GM12878 (cell line): ENCODE measurements around the gene CRYGS. TPM values are rescaled to one million over a fixed set of nuclear protein-coding genes. Genes with fewer than 3 reads are reported as not detected.

ENCODE experiments used
- ATAC-seq: fragments of 200-7000 bp; cut with Tn5 transposase; 3 replicates; pipeline ENCODE4 v1.9.1; 2020; ENCODE audit warnings: mild to moderate bottlenecking, moderate library complexity
- BruUV-seq: library from RNA; stranded (reverse); fragments of 400-500 nt; replicated peaks from 2 replicates; lab custom pipeline; 2021; lab: Mats Ljungman, UMichigan
- CTCF ChIA-PET: fragments of 300-600 bp; sonication (Branson Sonifier 250); formaldehyde crosslinking; extraction: SDS; loops from one replicate; lab custom pipeline; 2021; ENCODE audit warnings: inconsistent platforms; lab: Yijun Ruan, JAX
- POLR2A ChIA-PET: fragments of 350-600 bp; formaldehyde crosslinking; extraction: SDS; loops from one replicate; lab custom pipeline; 2021; ENCODE audit warnings: inconsistent platforms; lab: Charles Lee
- RAD21 ChIA-PET: fragments of 300-600 bp; sonication (Branson Sonifier 250); formaldehyde crosslinking; loops from one replicate; lab custom pipeline; 2023; ENCODE audit warnings: antibody characterized with exemption; ENCODE audit not compliant: unreplicated experiment; lab: Charles Lee
- SMC1A ChIA-PET: fragments of 300-600 bp; sonication (Branson Sonifier 250); formaldehyde crosslinking; loops from one replicate; lab custom pipeline; 2023; ENCODE audit not compliant: unreplicated experiment, uncharacterized antibody; lab: Charles Lee
- DNase-seq: peaks from one replicate; pipeline ENCODE4 v3.0.0-alpha.2; 2011; ENCODE audit warnings: low read depth, low spot score
- FAIRE-seq: peaks from 3 replicates; lab custom pipeline; 2011; peaks lifted over from hg19 to GRCh38; lab: Jason Lieb, UNC
- H2AFZ ChIP-seq: 2 replicates; pipeline ENCODE4 v1.6.0; 2011; ENCODE audit warnings: low read depth, low read length, control low read depth; ENCODE audit not compliant: control insufficient read depth
- H3K27ac ChIP-seq: 2 replicates; pipeline ENCODE4 v1.5.1; 2011; ENCODE audit warnings: control low read depth; ENCODE audit not compliant: control insufficient read depth, insufficient read depth
- H3K27me3 ChIP-seq, 2 experiments: replicated peaks in 1 of 2; 2 replicates each; pipeline versions ENCODE4 v1.6.0 to v1.6.1; 2011; ENCODE audit warnings: low read length in 1 of 2; ENCODE audit not compliant: control insufficient read depth in 2 of 2, insufficient read depth in 2 of 2
- H3K36me3 ChIP-seq, 2 experiments: 2 replicates each; pipeline ENCODE4 v1.5.1; 2011; ENCODE audit warnings: low read length in 1 of 2; ENCODE audit not compliant: control insufficient read depth in 2 of 2, insufficient read depth in 2 of 2
- H3K4me1 ChIP-seq: 2 replicates; pipeline ENCODE4 v1.6.1; 2011; ENCODE audit warnings: mild to moderate bottlenecking, low read length, moderate library complexity, mixed read lengths; ENCODE audit not compliant: control insufficient read depth, insufficient read depth
- H3K4me2 ChIP-seq: 2 replicates; pipeline ENCODE4 v1.6.0; 2011; ENCODE audit warnings: control low read depth; ENCODE audit not compliant: control insufficient read depth, insufficient read depth
- H3K4me3 ChIP-seq: fragments of 200-600 bp; sonication (generic); 2 replicates; pipeline ENCODE4 v1.5.1; 2016
- H3K79me2 ChIP-seq: 2 replicates; pipeline ENCODE4 v1.6.0; 2011; ENCODE audit warnings: low read length; ENCODE audit not compliant: control insufficient read depth, insufficient read depth
- H3K9ac ChIP-seq: 2 replicates; pipeline ENCODE4 v1.8.0; 2011; ENCODE audit warnings: low read length, control low read depth, mixed read lengths; ENCODE audit not compliant: control insufficient read depth, insufficient read depth
- H3K9me3 ChIP-seq: replicated peaks from 3 replicates; pipeline ENCODE4 v1.5.1; 2011; ENCODE audit warnings: mild to moderate bottlenecking, low read length; ENCODE audit not compliant: control insufficient read depth, insufficient read depth
- H4K20me1 ChIP-seq: 2 replicates; pipeline ENCODE4 v1.6.0; 2011; ENCODE audit not compliant: control insufficient read depth, insufficient read depth
- ATF3 ChIP-seq: IDR thresholded peaks from 2 replicates; pipeline ENCODE4 v1.6.1; 2011; ENCODE audit warnings: low read depth, mild to moderate bottlenecking, low read length, moderate library complexity, borderline replicate concordance; ENCODE audit errors: extremely low read depth
- GATAD2B ChIP-seq: fragments of 450-650 bp; conservative IDR thresholded peaks from 2 replicates; pipeline ENCODE4 v1.6.1; 2017; ENCODE audit warnings: low read depth, mild to moderate bottlenecking, moderate library complexity
- HDAC2 ChIP-seq: fragments of 200-600 bp; sonication (generic); IDR thresholded peaks from 2 replicates; pipeline ENCODE4 v1.6.1; 2017
- MEF2B ChIP-seq: fragments of 450-650 bp; IDR thresholded peaks from 2 replicates; pipeline ENCODE4 v1.6.1; 2018; ENCODE audit warnings: mild to moderate bottlenecking, moderate library complexity; ENCODE audit not compliant: partially characterized antibody, poor library complexity, severe bottlenecking
- NRF1 ChIP-seq: conservative IDR thresholded peaks from 2 replicates; pipeline ENCODE4 v1.6.1; 2011; ENCODE audit warnings: mild to moderate bottlenecking, low read depth, low read length, improper control_type of control experiment
- POLR2AphosphoS2 ChIP-seq: IDR thresholded peaks from 2 replicates; pipeline ENCODE4 v1.6.1; 2011; ENCODE audit warnings: low read depth, mild to moderate bottlenecking, low read length, improper control_type of control experiment, moderate library complexity
- RAD21 ChIP-seq: IDR thresholded peaks from 2 replicates; pipeline ENCODE4 v1.6.1; 2011; ENCODE audit warnings: mild to moderate bottlenecking, low read depth, low read length, moderate library complexity; ENCODE audit not compliant: insufficient read depth
- RELA ChIP-seq: fragments of 450-650 bp; IDR thresholded peaks from 2 replicates; pipeline ENCODE4 v1.8.0; 2014; ENCODE audit warnings: borderline replicate concordance; ENCODE audit not compliant: partially characterized antibody
- RUNX3 ChIP-seq: IDR thresholded peaks from 2 replicates; pipeline ENCODE4 v1.6.1; 2012; ENCODE audit warnings: low read length, inconsistent platforms
- SIX5 ChIP-seq: IDR thresholded peaks from 2 replicates; pipeline ENCODE4 v1.6.1; 2011; ENCODE audit warnings: mild to moderate bottlenecking, low read depth, low read length, moderate library complexity; ENCODE audit not compliant: severe bottlenecking
- SMAD5 ChIP-seq: IDR thresholded peaks from 2 replicates; pipeline ENCODE4 v1.6.1; 2016; ENCODE audit warnings: antibody characterized with exemption, low read depth
- TCF12 ChIP-seq: IDR thresholded peaks from 2 replicates; pipeline ENCODE4 v1.6.1; 2011; ENCODE audit warnings: low read depth, mild to moderate bottlenecking, low read length
- TCF7 ChIP-seq: IDR thresholded peaks from 2 replicates; pipeline ENCODE4 v1.6.1; 2014; ENCODE audit warnings: antibody characterized with exemption, borderline replicate concordance
- ZNF592 ChIP-seq: fragments of 450-650 bp; IDR thresholded peaks from 2 replicates; pipeline ENCODE4 v1.6.1; 2017; ENCODE audit warnings: mild to moderate bottlenecking, moderate library complexity
- WGBS: methylation state at CpG from one replicate; pipeline ENCODE4 v1.1.6; 2016; ENCODE audit warnings: low lambda C conversion rate; ENCODE audit not compliant: insufficient replicate concordance, insufficient coverage; ENCODE audit errors: missing lambda C conversion rate; 5-methylcytosine and 5-hydroxymethylcytosine counted together
- in situ Hi-C: fragments of 300-500 bp; cut with MboI; formaldehyde crosslinking; loops from 9 replicates; pipeline ENCODE4 v1.14.3; 2018; ENCODE audit warnings: mixed read lengths
- intact Hi-C: fragments of 100-400 bp; cut with micrococcal nuclease; formaldehyde crosslinking; loops from one replicate; pipeline ENCODE4 v1.14.2; 2022; ENCODE audit not compliant: unreplicated experiment
- polyA plus RNA-seq, 11 experiments: library from polyadenylated mRNA; depleted of rRNA in 4 of 11; unstranded in 6 of 11; stranded (reverse) in 5 of 11; fragments of >200 nt; fragmentation: Nextera tagmentation in 4 of 11; fragmentation: Illumina TruSeq in 1 of 11; extraction: Ambion mirVana in 4 of 11; extraction: Trizol in 1 of 11; gene quantifications; 1 replicate in 1 of 11; 2 replicates in 10 of 11; pipeline versions ENCODE4 v1.2.1 to v1.2.3, GENCODE V29; 2011 to 2016; ENCODE audit warnings: inconsistent platforms in 2 of 11, missing spikeins in 2 of 11, low read depth in 1 of 11
- total RNA-seq, 4 experiments: library from RNA; depleted of rRNA in 3 of 4; stranded (reverse); fragments of >200 nt in 3 of 4; fragmentation: Illumina TruSeq in 1 of 4; extraction: Trizol in 1 of 4; gene quantifications; 2 replicates each; pipeline versions ENCODE4 v1.2.1 to v1.2.3, GENCODE V29; 2013 to 2021
- TF ChIP-seq, protein P1 (sequence below): fragments of 450-650 bp; IDR thresholded peaks from 2 replicates; pipeline ENCODE4 v1.6.1; 2017; ENCODE audit warnings: low read depth, mild to moderate bottlenecking, moderate library complexity

CRYGS gene
- total and polyA plus RNA-seq, 10 of the 15 experiments (the other 5 are each of a cell fraction or from before 2014, with no cell fraction given) = 1.1 to 6.0 (median 2.5) TPM

GRCh38 chr3:186534113-186534669, 10.0 kb downstream of the CRYGS start:
- Histone ChIP-seq H3K4me3 (peak overlapping the region; percentile 13; the same call in 1 of the 2 replicates), H3K36me3 (no peaks in the 10 kb centered on the region), H3K9ac (peak overlapping the region; percentile 24; the same call in 1 of the 2 replicates), H2AFZ (peak overlapping the region; percentile 26), H3K27me3 (no peaks in the 10 kb centered on the region), H3K4me2 (peak overlapping the region; percentile 71), H3K9me3 (no peaks in the 10 kb centered on the region), H3K27ac (peak overlapping the region; percentile 86), H4K20me1 (no peaks in the 10 kb centered on the region), H3K79me2 (no peaks in the 10 kb centered on the region), H3K4me1 (peaks cover 78% of the 10 kb centered on the region)
- 14% methylated on average over 6 of the region's 6 CpGs for WGBS
- in situ Hi-C loops = no loop called here
- no TSS peak for BruUV-seq
- ChIA-PET SMC1A (interaction anchor here (0.6 to 14.2 kb wide), 22 partner anchors 11 to 591 kb away, joined by 3 to 655 read pairs (median 4); no protein-coding TSS in a partner anchor), POLR2A (interaction anchor here (0.6 to 3.1 kb wide), 16 partner anchors 9 to 602 kb away, joined by 3 to 25 read pairs (median 6); partner anchors contain the start of genes DNAJB11 and TBCCD1), RAD21 (interaction anchor here (0.8 to 12.3 kb wide), 18 partner anchors 8 to 591 kb away, joined by 3 to 495 read pairs (median 6); partner anchors contain the start of genes DNAJB11 and TBCCD1), CTCF (interaction anchor here (1.0 to 14.3 kb wide), 12 partner anchors 10 to 590 kb away, joined by 3 to 847 read pairs (median 6); partner anchors contain the start of genes CRYGS and DNAJB11)
- peak; percentile 95 for DNase-seq
- peak; percentile 87 for ATAC-seq
- intact Hi-C loops = loop anchor here (2.0 to 10.0 kb wide), 2 partner anchors 23 to 429 kb away; partner anchors contain the start of gene ETV5
- FAIRE-seq = peak; percentile 92
- TF ChIP-seq GATAD2B (no peak; the same call in 1 of the 2 replicates), TCF7 (peak; percentile 92), POLR2AphosphoS2 (no peak), MEF2B (peak; percentile 73), SIX5 (no peak), ATF3 (no peak), HDAC2 (no peak), TCF12 (no peak), RUNX3 (peak; percentile 88), ZNF592 (no peak), RELA (no peak), NRF1 (no peak), SMAD5 (no peak), RAD21 (0 out of 2 replicates have a peak, but pooled peaks have one; percentile 12)
- TF ChIP-seq, protein P1, sequence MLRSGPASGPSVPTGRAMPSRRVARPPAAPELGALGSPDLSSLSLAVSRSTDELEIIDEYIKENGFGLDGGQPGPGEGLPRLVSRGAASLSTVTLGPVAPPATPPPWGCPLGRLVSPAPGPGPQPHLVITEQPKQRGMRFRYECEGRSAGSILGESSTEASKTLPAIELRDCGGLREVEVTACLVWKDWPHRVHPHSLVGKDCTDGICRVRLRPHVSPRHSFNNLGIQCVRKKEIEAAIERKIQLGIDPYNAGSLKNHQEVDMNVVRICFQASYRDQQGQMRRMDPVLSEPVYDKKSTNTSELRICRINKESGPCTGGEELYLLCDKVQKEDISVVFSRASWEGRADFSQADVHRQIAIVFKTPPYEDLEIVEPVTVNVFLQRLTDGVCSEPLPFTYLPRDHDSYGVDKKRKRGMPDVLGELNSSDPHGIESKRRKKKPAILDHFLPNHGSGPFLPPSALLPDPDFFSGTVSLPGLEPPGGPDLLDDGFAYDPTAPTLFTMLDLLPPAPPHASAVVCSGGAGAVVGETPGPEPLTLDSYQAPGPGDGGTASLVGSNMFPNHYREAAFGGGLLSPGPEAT = peak; percentile 95
